ENCODE measurements around the gene DNAJC21. TPM values are rescaled to one million over a fixed set of nuclear protein-coding genes. Genes with fewer than 3 reads are reported as not detected.
"Not testable (repeated sequence)": the region's sequence is repeated elsewhere in the genome, so short reads cannot be mapped to it uniquely, and the experiment has no call there.

Gene DNAJC21
- total and polyA plus RNA-seq, 8 donors, result 11.6 to 25.1 (median 20.2) TPM

- H3K36me3 ChIP-seq, result peaks cover 0 to 20% (median 0%) of the 10 kb centered on the region in 3 donors
- H3K4me1 ChIP-seq, result peaks cover 11 to 22% (median 21%) of the 10 kb centered on the region in 3 donors
- no peak for DNase-seq
- no peak for ATAC-seq
- H3K27ac ChIP-seq, result no peak overlapping the region
- H3K9me3 ChIP-seq, result no peaks in the 10 kb centered on the region
- TF ChIP-seq CTCF (IDR thresholded peaks at IDR 0.05), result no peak
- intact Hi-C loops (cut with DNase I), result no loop called here
- 9 to 11% methylated on average over 6 of the region's 6 CpGs for WGBS, 2 donors
- no peaks in the 10 kb centered on the region for H3K27me3 ChIP-seq
- no peak for FAIRE-seq
- H3K4me3 ChIP-seq, result peak overlapping the region; percentile 87 to 94 (median 92)
Measured at GRCh38 chr5:34916518-34916917, 12.8 kb upstream of the DNAJC21 start.

GRCh38 chr5:34918025-34918424, 11.3 kb upstream of the DNAJC21 start:
- intact Hi-C loops (cut with DNase I), result no loop called here
- Histone ChIP-seq H3K9me3 (no peaks in the 10 kb centered on the region), H3K4me1 (peaks cover 11 to 22% (median 21%) of the 10 kb centered on the region in 3 donors), H3K4me3 (no peak overlapping the region), H3K27ac (no peak overlapping the region), H3K27me3 (no peaks in the 10 kb centered on the region), H3K36me3 (peaks cover 0 to 20% (median 3%) of the 10 kb centered on the region in 3 donors)
- 77 to 81% methylated on average over 4 of the region's 4 CpGs for WGBS, 2 donors
- no peak for DNase-seq
- no peak for ATAC-seq
- no peak for TF ChIP-seq CTCF (IDR thresholded peaks at IDR 0.05)
- FAIRE-seq, result no peak

GRCh38 chr5:34919077-34919476, 10.3 kb upstream of the DNAJC21 start:
- TF ChIP-seq CTCF (IDR thresholded peaks at IDR 0.05), result no peak
- H3K27ac ChIP-seq, result no peak overlapping the region
- H3K27me3 ChIP-seq, result no peaks in the 10 kb centered on the region
- WGBS, 2 donors, result 83 to 87% methylated on average over 4 of the region's 4 CpGs
- ATAC-seq, result no peak
- no peaks in the 10 kb centered on the region for H3K9me3 ChIP-seq
- no peak for DNase-seq
- no peak for FAIRE-seq
- peaks cover 0 to 27% (median 7%) of the 10 kb centered on the region in 3 donors for H3K36me3 ChIP-seq
- H3K4me3 ChIP-seq, result no peak overlapping the region
- peaks cover 10 to 25% (median 24%) of the 10 kb centered on the region in 3 donors for H3K4me1 ChIP-seq
- intact Hi-C loops (cut with DNase I), result no loop called here

- H3K4me3 ChIP-seq; DNase-seq; FAIRE-seq; H3K9me3 ChIP-seq; ATAC-seq; H3K27me3 ChIP-seq; intact Hi-C loops (cut with DNase I): not testable (repeated sequence)
- H3K4me1 ChIP-seq, result peaks cover 6 to 13% (median 11%) of the 10 kb centered on the region in 3 donors
- peaks cover 0 to 49% (median 20%) of the 10 kb centered on the region in 3 donors for H3K36me3 ChIP-seq
- peak overlapping the region in 1 of 4 donors; percentile 7 for H3K27ac ChIP-seq
- WGBS, 2 donors, result 88% methylated on average over 9 of the region's 9 CpGs
Measured at GRCh38 chr5:34923256-34923655, 6.1 kb upstream of the DNAJC21 start.

GRCh38 chr5:34923694-34924461, 5.5 kb upstream of the DNAJC21 start:
- no peak for TF ChIP-seq CTCF (IDR thresholded peaks at IDR 0.05)
- Histone ChIP-seq H3K4me3 (no peak overlapping the region), H3K4me1 (peaks cover 10 to 16% (median 13%) of the 10 kb centered on the region in 3 donors), H3K27me3 (no peaks in the 10 kb centered on the region), H3K36me3 (peaks cover 0 to 49% (median 20%) of the 10 kb centered on the region in 3 donors), H3K27ac (peak overlapping the region in 1 of 4 donors; percentile 7), H3K9me3 (no peaks in the 10 kb centered on the region)
- FAIRE-seq (no peak), ATAC-seq (peak; percentile 67 to 85 (median 74)), DNase-seq (peak in 1 of 6 donors; percentile 25)
- intact Hi-C loops (cut with DNase I), result no loop called here
- WGBS, 2 donors, result 36% methylated on average over 3 of the region's 3 CpGs

All from pancreas (tissue), 10 donors.